IPS-NIHi11 (cell line): ENCODE results near the gene ROR2.
"Not testable (repeated sequence)": the region's sequence is repeated elsewhere in the genome, so short reads cannot be mapped to it uniquely, and the experiment has no call there.

ENCODE experiments used
- DNase-seq: peaks from one replicate; pipeline ENCODE4 v3.0.0; 2012; ENCODE audit warnings: mixed read lengths, low spot score

The ROR2 gene

GRCh38 chr9:91677822-91678436, 272.1 kb downstream of the ROR2 start:
- no peak for DNase-seq

- no peak for DNase-seq
Observed at GRCh38 chr9:91677331-91677730, 272.7 kb downstream of the ROR2 start.

- DNase-seq, result no peak
Observed at GRCh38 chr9:91676046-91676445, 274.0 kb downstream of the ROR2 start.

- no peak for DNase-seq
Observed at GRCh38 chr9:91664663-91665062, 285.4 kb downstream of the ROR2 start.

DNA sequence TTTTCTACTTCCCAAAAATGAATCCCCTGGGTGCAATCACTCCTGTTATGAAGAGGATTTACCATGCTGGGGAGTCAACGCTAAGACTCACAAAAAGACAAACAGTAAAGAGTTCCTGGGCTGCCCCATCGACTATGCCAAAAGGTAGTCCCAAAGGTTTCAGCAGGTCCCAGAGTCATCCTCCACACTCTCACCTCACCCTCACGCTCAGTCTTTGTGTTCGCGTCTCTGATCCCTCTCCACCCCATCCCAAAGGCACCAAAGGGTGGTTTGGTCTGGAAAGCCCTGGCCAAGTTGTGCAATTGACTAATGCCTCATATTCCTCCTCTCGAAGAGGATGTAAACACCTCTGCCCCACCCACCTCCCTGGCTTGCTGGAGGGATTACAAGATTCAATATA, 286.2 kb downstream of the ROR2 start:
- no peak for DNase-seq

- DNase-seq, result no peak
Observed at GRCh38 chr9:91661451-91661850, 288.6 kb downstream of the ROR2 start.

DNA sequence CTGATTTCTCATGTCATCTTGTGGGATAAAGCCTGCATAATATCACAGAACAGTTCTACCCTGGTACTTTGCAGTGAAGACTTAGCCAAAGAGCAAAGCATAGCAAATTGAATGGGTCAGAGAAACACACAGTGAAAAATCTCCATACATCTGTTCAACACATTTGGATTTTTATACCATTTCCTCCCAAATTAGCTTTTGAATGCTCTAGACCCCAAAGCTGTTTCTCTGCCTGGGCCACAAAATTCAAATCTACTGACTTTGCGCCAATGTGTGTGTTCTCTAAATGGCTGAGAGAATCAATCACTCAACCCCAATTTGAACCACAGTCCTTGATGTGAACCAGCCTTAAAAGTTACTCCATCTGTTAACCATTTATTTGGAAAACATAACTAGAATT, 289.5 kb downstream of the ROR2 start:
- no peak for DNase-seq

DNA sequence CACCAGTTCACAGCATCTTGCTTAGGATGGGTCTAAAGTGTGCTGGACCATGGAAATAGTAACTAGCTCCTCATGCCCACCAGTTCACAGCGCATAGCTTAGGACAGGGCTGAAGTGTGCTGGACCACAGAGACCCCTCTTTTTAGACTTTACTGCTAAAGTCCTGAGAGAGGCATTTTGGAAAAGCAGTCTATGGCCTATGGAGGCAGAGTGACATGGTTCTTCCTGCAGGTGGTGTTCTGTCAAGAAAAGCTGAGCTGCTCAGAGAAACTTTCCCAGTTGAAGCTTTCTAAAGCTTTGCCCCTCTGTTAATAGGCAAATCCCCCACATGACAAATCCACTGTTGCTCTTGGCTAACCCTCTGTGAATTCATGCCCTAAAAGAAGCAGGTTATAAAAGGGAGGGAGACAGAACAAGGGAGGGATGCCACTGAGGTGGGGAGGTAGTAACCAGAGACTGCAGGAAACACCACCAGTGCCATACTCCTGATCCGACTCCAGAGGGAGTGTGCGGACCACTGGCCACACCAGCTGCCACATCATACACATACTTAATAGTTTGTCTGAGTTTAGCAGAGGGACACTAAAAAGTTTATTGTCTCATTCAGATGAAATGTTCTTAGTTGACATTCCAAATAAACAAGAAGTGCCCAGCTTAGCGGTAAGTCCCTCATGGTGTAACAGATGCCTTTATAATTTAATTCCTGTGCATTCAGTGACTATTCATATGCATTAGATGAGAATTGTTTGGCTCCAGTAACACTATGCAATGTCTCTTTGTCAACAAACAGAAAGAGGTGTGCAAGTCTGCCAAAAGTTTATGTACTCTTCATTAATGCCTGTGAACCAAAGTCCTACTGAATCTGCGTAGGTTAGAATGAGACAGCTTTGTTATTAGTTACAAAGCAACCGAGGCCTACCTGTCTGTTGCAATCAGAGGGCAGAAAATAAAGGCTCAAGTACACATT, 290.2 kb downstream of the ROR2 start:
- DNase-seq, result peak; percentile 67

DNA sequence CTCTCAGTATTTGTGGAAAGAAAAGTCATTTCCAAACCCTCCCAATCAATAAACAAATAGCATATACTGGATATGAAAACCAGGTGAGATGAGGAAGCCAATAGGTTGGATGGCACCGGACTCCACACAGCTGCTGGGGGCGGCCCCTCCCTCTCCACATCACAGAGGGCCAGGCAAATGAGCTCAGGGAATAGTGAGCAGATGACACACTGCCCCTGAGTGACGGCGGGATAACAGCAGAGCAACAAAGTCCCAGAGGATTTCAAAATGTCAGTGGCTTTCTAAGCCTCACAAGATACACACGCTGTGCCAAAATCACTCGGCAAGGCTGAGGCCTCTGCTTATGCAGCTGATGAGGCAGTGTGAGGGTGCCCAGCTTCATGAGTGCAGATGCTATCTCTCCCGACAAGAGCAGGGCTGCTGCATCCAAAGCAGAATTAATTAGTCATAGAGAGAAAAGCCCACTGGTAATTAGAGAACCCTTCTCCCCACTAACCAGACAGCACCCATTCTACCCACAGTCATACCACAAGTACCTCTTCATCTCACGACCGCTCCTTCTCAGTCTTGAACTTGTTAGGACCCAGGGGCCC, 291.4 kb downstream of the ROR2 start:
- DNase-seq, result no peak

GRCh38 chr9:91657501-91657900, 292.5 kb downstream of the ROR2 start:
- no peak for DNase-seq

- DNase-seq, result no peak
Observed at GRCh38 chr9:91655658-91656057, 294.4 kb downstream of the ROR2 start.

DNA sequence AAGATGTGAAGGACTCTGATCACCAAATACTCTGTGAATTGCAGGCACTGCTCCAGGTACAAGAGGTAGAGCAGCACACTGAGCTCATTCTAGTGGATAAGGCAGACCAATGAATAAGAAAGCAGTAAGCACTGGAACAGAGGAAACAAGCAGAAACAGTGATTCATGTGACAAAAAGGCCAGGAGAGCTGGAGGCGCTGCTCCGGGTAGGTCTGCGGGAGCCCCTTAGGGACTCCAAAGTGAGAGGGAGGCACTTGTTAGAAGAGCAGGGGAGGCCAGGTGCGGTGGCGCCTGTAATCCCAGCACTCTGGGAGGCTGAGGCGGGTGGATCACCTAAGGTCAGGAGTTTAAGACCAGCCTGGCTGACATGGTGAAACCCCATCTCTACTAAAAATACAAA, 294.8 kb downstream of the ROR2 start:
- no peak for DNase-seq

- no peak for DNase-seq
Observed at GRCh38 chr9:91654527-91654926, 295.5 kb downstream of the ROR2 start.

- peak; percentile 26 for DNase-seq
Observed at GRCh38 chr9:91647371-91647770, 302.7 kb downstream of the ROR2 start.

DNA sequence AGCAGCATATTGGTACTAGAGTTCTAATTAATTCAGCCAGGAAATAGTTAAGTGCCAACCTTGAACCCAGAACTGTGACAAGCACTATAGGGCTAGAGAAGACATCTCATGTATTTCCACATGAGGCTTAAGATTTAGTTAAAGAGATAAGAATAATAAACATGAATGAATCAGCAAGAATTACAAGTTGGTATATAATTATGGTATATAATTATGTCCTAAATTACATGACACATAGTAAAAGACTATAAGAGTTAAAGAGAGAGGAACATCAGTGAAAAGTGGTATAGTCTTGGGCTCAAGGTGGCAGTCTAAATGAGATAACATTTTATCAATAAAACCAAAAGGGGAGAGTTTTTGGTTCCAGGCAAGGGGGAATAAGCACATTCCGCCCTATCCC, 303.3 kb downstream of the ROR2 start:
- DNase-seq, result no peak

DNA sequence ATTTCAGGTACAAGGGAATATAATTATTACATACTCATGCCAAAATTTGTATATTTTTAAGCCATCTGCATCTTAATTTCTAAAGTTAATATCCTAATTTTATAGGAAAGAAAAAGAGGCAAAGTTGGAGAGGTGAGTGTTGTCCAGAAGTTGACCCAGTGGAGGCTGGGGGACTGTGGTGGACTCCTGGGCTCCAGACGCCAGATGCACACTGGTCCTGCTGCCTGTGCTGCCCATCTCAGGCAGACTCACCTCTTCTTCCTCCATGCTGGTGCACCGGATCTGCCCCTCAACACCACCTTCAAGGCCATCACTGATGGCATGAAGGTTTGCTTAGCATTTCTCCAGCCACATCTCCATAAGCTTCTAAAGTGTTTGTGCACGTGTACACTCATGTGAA, 305.6 kb downstream of the ROR2 start:
- DNase-seq, result no peak

DNA sequence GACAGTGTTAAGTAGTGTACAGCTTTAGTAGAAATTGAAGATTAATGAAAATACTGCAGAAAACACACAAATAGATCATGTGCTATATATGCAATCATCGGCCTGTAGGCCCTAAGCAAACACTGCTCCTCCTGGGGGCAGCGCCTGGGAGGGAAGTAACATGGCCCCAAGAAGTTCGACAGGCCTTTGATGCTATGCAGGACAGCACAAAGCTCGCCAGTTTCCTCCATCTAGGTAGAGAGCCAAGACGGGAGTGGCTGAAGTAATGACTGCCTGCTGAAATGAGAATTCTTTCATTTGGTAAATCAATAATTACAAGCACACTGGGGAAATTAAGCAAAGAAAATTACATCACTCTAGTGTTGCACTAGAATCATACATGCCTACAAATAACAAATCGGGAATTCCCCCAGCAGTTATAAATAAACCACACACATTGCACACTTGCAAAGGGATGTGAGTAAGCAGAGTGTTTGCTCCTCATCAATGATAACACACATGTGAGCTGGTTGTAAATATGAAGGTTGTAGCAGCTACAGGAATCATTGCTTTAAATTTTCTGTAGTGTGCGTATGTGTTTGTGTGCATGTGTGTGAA, 306.4 kb downstream of the ROR2 start:
- no peak for DNase-seq

- no peak for DNase-seq
Observed at GRCh38 chr9:91642771-91643170, 307.3 kb downstream of the ROR2 start.

DNA sequence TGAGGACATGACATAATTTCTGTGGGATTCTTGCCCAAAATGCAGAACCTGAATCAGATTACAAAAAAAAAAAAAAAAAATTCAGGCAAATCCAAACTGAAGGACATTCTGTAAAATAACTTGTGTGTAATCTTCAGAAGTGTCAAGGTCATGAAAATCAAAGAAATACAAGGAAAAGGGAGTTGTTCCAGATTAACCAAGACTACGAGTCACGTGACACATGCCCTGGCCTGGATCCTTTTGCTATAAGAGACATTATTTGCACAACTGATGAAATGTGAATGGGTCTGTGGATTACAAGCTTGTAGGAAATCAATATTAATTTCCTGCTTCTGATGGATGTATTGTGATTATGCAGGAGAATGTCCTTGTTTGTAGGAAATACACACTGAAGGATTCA, 309.6 kb downstream of the ROR2 start:
- DNase-seq, result no peak

- no peak for DNase-seq
Observed at GRCh38 chr9:91639054-91639453, 311.0 kb downstream of the ROR2 start.

- not testable (repeated sequence) for DNase-seq
Observed at GRCh38 chr9:91634832-91635231, 315.2 kb downstream of the ROR2 start.

DNA sequence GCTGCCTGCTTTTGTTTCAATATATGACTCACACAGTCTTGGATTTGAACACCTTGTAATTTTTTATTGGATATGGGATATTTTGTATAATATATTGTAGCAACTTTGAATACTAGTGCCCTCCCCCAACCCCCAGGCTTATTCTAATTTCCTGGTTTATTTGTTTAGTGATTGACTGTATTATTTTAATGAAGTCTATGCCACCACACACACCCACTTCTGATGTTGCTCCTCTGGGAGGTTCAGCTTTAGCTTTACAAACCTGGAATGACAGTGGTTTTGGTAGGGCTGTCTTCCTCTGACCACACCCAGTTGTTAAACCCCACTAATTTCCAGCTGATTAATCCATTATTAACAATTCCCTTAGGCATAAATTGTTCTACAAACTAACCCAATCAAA, 320.3 kb downstream of the ROR2 start:
- no peak for DNase-seq

DNA sequence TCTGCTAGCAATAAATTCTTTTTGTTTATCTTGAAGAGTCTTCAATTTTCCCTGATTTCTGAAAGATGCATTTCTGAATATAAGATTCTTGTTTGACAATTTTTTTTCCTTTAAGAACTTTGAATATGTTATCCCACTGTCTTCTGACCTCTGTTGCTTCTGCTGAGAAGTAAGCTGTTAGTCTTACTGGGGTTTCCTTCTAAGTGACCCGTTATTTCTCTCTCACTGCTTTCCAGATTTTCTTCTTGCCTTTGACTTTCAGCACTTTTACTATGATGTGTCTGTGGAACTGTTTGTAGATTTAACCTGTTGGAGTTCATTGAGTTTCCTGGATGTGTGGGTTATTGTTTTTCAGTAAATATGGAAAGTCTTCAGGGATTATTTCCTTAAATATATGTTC, 321.1 kb downstream of the ROR2 start:
- no peak for DNase-seq
